OCI-LY1 (cell line): ENCODE measurements around the gene ZNF17.
A peak's percentile ranks its signal among the peaks of the same experiment; 100 is the strongest.

ENCODE experiments used
- H2AFZ ChIP-seq: fragments of 200-600 bp; sonication (generic), shearing (Covaris generic); 2 replicates; pipeline ENCODE4 v1.6.0; 2014; ENCODE audit warnings: antibody characterized with exemption, mild to moderate bottlenecking, low read length
- H3F3A ChIP-seq: fragments of 200-600 bp; sonication (generic), shearing (Covaris generic); 2 replicates; pipeline ENCODE4 v1.6.0; 2014; ENCODE audit warnings: mild to moderate bottlenecking, antibody characterized with exemption, low read length, moderate library complexity; ENCODE audit not compliant: insufficient read depth
- H3K27ac ChIP-seq: fragments of 200-600 bp; sonication (generic); 2 replicates; pipeline ENCODE4 v1.5.1; 2014; ENCODE audit warnings: low read length, mixed run types, mild to moderate bottlenecking, low read depth; ENCODE audit not compliant: poor library complexity, severe bottlenecking
- H3K27me3 ChIP-seq: fragments of 200-600 bp; sonication (generic); 2 replicates; pipeline ENCODE4 v1.6.0; 2014; ENCODE audit warnings: antibody characterized with exemption, mild to moderate bottlenecking, low read length, moderate library complexity; ENCODE audit not compliant: insufficient read depth
- H3K36me3 ChIP-seq: fragments of 200-600 bp; sonication (generic); 2 replicates; pipeline ENCODE4 v1.6.1; 2014; ENCODE audit warnings: mild to moderate bottlenecking, antibody characterized with exemption, low read length, moderate library complexity, mixed read lengths; ENCODE audit not compliant: insufficient read depth
- H3K4me1 ChIP-seq: fragments of 200-600 bp; sonication (generic); 2 replicates; pipeline ENCODE4 v1.5.1; 2014; ENCODE audit warnings: mild to moderate bottlenecking, low read length, moderate library complexity; ENCODE audit not compliant: insufficient read depth, severe bottlenecking
- H3K4me2 ChIP-seq: fragments of 200-600 bp; sonication (generic), shearing (Covaris generic); 2 replicates; pipeline ENCODE4 v1.6.1; 2014; ENCODE audit warnings: low read length
- H3K4me3 ChIP-seq: fragments of 200-600 bp; sonication (generic); 2 replicates; pipeline ENCODE4 v1.5.1; 2014; ENCODE audit warnings: low read length, low read depth, mild to moderate bottlenecking, mixed read lengths; ENCODE audit not compliant: poor library complexity, severe bottlenecking
- H3K79me2 ChIP-seq: fragments of 200-600 bp; shearing (Covaris generic); 2 replicates; pipeline ENCODE4 v1.6.1; 2016; ENCODE audit warnings: mixed run types, low read length, mixed read lengths; ENCODE audit not compliant: insufficient read depth
- H3K9ac ChIP-seq: fragments of 200-600 bp; sonication (generic), shearing (Covaris generic); 2 replicates; pipeline ENCODE4 v1.6.1; 2014; ENCODE audit warnings: mild to moderate bottlenecking, low read length, mixed read lengths
- H3K9me2 ChIP-seq: fragments of 200-600 bp; sonication (generic), shearing (Covaris generic); 2 replicates; pipeline ENCODE4 v1.6.1; 2014; ENCODE audit warnings: low read depth, mild to moderate bottlenecking, low read length, mixed read lengths
- H3K9me3 ChIP-seq: fragments of 200-600 bp; shearing (Covaris generic); 2 replicates; pipeline ENCODE4 v1.6.1; 2014; ENCODE audit warnings: low read length, mixed read lengths
- H4K20me1 ChIP-seq: fragments of 200-600 bp; sonication (generic), shearing (Covaris generic); 2 replicates; pipeline ENCODE4 v1.6.0; 2016; ENCODE audit warnings: mild to moderate bottlenecking, low read length; ENCODE audit not compliant: insufficient read depth
- CTCF ChIP-seq: fragments of 200-600 bp; sonication (generic), shearing (Covaris generic); IDR thresholded peaks from 2 replicates; pipeline ENCODE4 v1.5.1; 2017; ENCODE audit warnings: mild to moderate bottlenecking, antibody characterized with exemption, low read length, moderate library complexity, mixed read lengths
- EZH2 ChIP-seq: fragments of 200-600 bp; sonication (generic), shearing (Covaris generic); IDR thresholded peaks from 2 replicates; pipeline ENCODE4 v1.8.0; 2017; ENCODE audit warnings: borderline replicate concordance, mixed run types, mild to moderate bottlenecking, antibody characterized with exemption, low read length, moderate library complexity, mixed read lengths

ZNF17 gene

GRCh38 chr19:57410877-57411671, at the start of gene ZNF17:
TSS of gene ZNF17 (plus strand) at chr19:57411161. CDS start at chr19:57413616, 2,455 bp downstream.
- Histone ChIP-seq H4K20me1 (no peaks in the 10 kb centered on the region), H3K36me3 (peaks cover 35% of the 10 kb centered on the region), H3K9me3 (no peaks in the 10 kb centered on the region), H3K79me2 (peaks cover 16% of the 10 kb centered on the region), H3K27ac (peak within 1 kb of the TSS; percentile 15), H3F3A (no peaks in the 10 kb centered on the region), H3K9ac (peak within 1 kb of the TSS; percentile 91), H3K4me2 (peak within 1 kb of the TSS; percentile 94), H3K4me3 (peak within 1 kb of the TSS; percentile 98), H2AFZ (peak within 1 kb of the TSS; percentile 54; the same call in 1 of the 2 replicates), H3K9me2 (no peaks in the 10 kb centered on the region), H3K4me1 (peaks cover 21% of the 10 kb centered on the region), H3K27me3 (no peaks in the 10 kb centered on the region)
- TF ChIP-seq EZH2 (no peak), CTCF (no peak)

GRCh38 chr19:57362419-57362818, 48.5 kb upstream of the ZNF17 start:
- Histone ChIP-seq H3K27ac (no peak overlapping the region), H3K9ac (no peak overlapping the region)

More at GRCh38 chr19:57362419-57362818, 48.5 kb upstream of the ZNF17 start:
- Histone ChIP-seq H2AFZ (0 out of 2 replicates have a peak overlapping the region, but pooled peaks have one; percentile 3), H3K79me2 (0 out of 2 replicates have a peak, but pooled peaks cover 5% of the 10 kb centered on the region), H4K20me1 (no peaks in the 10 kb centered on the region), H3K4me3 (peak overlapping the region; percentile 74), H3K27me3 (no peaks in the 10 kb centered on the region), H3K4me1 (peaks cover 11% of the 10 kb centered on the region), H3F3A (no peaks in the 10 kb centered on the region), H3K9me3 (peaks cover 5% of the 10 kb centered on the region; the same call in 1 of the 2 replicates), H3K36me3 (peaks cover 13% of the 10 kb centered on the region), H3K9me2 (no peaks in the 10 kb centered on the region), H3K4me2 (peak overlapping the region; percentile 56; the same call in 1 of the 2 replicates)
- no peak for TF ChIP-seq EZH2
- no peak for TF ChIP-seq CTCF
